Activated naive CD4-positive, alpha-beta T cell treated with anti-CD3 and anti-CD28 coated beads, Interleukin-2, amount 50 U/mL, for 16 hours (primary cell): ENCODE measurements around the gene UBE4A.
"Not testable (repeated sequence)": the region's sequence is repeated elsewhere in the genome, so short reads cannot be mapped to it uniquely, and the experiment has no call there.

Experiments used
- DNase-seq: peaks from one replicate; pipeline ENCODE4 v3.0.0-alpha.2; 2020

Gene UBE4A

DNA sequence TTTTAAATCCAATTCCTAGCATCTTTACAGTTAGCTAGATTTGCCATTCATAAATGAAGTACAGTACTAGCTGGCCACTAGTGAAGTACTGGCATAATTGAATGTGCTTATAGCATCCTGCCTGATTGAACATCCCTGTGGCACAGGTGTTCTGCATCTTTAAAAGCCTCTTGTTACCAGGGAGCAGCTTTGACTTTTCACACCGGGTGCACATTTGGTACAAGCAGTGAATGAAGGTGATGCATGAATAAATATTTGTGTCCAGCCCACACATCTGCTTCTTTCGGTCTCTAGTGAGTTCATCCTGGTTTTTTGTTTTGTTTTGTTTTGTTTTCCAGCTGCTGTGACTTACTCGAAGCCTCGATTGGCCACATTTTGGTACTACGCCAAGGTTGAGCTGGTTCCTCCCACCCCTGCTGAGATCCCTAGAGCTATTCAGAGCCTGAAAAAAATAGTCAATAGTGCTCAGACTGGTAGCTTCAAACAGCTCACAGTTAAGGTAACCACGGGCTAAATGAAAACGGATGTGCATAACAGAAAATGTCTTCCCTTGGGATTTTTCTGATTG is 47.3 kb downstream of the UBE4A start:
- DNase-seq, result no peak

DNA sequence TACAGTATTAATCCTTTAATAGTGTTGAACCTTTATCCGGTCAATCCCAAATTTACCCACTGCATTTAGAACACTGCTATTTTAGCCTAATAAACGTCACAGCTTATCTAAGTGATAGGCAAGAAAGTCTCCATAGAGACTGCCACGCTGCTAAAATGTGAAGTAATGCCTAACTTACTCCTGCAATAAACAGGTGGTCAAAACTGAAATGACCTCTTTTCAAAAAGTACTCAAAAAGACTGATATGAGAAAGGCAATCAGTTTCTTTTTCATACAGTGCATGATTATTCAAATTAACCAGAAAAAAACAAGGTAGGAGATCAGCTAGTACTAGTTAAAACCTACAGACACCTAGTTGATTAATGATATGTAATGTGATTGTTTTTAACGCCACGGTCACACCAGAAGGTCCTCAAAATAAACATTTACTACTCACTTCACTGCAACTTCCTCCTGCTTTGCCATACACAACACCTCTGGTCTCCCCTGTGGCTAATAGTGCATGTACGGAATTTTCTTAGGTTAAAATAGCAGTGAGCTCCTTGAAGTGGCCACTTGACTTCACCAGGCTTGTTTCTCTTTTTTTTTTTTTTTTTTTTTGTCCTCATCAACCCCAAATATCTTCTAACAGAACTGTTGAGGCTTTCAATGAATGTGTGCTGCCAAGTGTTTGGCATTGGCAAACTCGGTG is 50.8 kb downstream of the UBE4A start:
- no peak for DNase-seq

DNA sequence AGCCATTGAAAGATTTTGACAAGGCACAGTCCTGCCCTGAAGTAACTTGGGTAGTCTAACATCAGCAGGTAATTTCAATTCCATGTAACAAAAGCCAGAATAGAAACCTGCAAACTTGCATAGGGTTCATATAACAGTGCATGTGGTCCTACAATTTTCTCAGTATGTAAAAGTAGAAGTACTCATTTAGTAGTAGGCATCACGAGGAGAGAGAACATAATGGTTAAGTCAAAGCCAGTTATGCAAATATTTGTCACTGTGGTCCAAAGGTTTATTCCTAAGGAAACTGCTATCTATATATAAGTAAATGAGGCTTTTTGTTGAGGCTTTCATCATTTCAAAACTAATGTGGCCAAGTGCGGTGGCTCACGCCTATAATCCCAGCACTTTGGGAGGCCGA is 52.1 kb downstream of the UBE4A start:
- DNase-seq, result no peak

DNA sequence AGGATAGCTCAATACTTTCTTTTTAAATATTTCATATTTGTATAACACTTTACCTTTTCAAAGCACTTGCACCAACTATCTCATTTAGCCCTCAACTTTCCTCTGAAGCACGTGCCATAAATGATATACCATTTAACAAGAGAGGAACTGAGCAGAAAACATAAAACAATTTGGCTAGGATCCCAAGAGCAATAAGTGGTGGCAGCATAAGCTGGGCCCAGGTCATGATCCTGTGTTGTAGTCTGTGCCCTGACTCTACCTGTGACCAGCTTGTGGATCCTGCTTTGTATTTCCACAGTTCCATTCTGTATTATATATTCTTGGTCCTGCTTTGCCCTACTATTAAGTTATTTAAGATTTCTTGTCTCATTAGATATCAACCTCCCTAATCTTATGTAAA is 53.5 kb downstream of the UBE4A start:
- DNase-seq, result no peak

DNA sequence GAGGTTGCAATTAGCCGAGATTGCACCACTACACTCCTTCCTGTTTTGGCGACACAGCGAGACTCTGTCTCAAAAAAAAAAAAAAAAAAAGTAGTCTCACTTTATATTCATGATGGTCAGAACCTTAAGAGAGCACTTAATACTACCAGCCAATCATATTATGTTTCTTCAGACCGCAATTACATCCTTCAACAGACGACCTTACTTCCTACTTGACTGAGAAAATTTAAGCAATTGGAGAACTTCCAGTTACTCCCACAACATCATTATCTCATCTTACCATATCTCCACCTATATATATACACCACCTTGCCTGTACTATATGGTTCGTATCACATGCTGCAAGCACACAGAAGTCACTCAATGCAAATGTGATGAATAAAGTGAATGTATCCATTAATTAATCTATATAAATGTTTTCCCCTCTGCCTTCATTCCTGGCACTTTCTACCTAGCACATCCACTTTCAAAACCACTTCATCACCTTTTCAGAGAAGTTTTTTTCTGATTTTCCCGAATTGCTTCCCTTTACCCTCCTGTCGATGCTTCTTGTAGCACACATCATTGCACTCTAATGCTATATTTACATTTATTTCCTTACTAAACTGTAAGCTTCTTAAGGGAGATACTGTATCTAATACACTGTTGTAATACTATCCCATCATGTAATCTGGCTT is 55.8 kb downstream of the UBE4A start:
- no peak for DNase-seq

DNA sequence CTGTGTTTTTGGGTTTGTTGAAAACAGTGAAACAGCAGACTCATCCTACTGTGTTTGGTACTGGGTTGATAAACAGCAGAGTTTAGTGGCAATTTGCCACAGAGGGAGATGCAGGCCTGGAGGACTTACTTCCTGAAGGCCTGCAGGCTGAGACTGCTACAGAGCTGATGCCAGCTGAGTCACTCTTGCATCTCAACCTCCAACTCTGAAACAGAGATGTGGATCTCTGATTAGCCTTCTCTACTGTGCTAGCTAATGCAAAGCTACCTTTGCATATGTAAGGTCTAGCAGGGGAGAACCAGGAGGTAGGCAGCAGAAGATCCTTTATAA is 56.3 kb downstream of the UBE4A start:
- no peak for DNase-seq

DNA sequence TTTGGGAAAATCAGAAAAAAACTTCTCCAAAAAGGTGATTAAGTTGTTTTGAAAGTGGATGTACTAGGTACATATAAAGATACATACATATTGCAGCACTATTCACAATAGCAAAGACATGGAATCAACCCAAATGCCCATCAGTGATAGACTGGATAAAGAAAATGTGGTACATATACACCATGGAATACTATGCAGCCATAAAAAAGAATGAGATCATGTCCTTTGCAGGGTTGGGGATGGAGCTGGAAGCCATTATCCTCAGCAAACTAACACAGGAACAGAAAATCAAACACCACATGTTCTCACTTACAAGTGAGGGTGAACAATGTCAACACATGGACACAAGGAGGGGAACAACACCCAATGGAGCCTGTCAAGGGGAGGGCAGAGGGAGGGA is 57.5 kb downstream of the UBE4A start:
- not testable (repeated sequence) for DNase-seq

DNA sequence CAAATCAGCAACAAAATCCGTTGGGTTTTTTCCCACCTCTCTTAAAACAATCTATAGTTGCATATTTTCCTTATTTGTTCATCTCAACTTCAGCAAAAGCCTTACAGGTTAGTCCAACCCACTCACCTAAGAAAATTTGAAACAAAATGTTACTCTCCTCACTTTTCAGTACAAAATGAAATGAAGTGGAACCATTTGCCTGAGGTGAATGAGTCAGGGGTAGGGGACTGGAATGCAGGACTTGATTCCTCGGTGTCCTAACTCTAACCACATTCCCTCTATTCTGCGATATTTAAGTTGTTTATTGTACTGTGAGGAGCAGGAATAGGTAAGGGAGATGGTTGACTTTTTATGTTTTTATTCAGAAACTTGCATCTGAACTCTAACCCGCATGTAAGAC is 58.4 kb downstream of the UBE4A start:
- DNase-seq, result no peak

DNA sequence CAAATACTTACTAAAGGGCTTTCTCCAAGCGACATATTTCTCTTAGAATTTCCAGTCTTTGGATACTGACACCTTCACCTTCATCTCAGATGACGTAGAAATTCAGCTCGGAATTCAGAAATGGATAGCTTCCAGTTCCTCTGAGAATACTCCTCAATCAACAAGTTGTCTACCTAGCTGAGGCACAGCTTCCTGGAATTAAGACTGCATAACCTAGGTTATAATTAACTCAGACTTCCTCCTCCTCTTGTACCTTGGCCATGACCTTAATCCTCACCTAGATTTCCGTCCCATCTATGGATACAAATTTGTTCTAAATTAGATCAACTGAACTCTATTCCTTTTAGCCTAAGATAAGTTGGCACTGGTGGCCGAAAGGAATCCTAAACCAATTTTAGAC is 59.4 kb downstream of the UBE4A start:
- DNase-seq, result no peak

DNA sequence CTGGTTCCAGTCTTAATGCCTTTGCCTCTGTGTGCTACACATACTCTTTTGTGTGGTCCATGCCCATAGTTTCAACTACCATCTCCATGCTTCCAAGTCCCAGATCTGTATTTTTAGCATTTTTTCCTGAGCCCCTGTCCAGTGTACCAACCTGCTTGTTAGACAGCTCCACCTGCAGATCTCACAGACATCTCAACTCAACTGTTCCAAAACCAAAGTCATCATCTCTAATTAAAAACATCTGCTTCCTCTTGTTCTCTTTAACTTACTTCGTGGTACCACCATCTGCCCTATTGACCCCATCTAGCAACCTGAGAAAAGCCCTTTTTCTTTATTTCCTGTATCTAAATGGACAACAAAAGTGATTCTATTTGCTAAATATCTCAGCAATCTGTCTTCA is 68.3 kb downstream of the UBE4A start:
- no peak for DNase-seq

DNA sequence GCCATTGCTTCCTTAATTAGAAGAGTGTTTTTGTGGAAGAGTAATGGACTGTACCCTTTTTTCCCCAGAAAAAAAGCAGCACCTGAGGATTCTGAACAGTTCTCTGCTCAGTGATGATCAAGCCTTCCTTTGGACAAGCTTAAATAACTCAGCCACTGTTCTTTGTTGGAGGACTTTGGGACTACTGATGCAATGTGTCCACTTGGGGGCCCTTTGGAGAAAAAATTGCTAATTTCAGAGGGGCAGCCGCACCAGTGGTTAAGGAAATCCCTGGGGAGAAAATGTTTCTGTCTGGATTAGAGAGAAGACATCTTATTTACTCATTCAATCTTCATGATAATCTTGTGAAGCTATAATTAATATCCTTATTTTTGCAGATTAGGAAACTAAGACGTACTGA is 71.6 kb downstream of the UBE4A start:
- no peak for DNase-seq

DNA sequence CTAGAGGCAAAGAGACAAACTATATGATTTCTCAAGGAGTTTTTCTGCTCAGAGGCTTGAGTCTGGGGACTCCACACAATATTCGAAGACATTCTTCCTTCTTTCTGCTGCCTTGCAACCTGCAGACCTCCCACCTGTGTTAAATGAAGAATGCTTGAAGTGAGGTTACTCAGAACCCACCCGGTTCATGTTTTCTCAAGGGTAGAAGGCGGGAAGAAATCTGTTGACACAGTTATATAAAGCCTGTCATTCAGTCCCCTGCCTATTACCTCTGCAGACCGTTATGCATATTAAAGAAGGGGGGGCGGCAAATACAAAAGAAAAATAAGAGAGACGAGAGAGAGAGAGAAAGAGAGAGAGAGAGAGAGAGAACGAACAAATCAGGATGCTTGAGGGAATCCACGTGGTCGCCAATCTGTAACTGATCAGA is 74.7 kb downstream of the UBE4A start:
- no peak for DNase-seq

DNA sequence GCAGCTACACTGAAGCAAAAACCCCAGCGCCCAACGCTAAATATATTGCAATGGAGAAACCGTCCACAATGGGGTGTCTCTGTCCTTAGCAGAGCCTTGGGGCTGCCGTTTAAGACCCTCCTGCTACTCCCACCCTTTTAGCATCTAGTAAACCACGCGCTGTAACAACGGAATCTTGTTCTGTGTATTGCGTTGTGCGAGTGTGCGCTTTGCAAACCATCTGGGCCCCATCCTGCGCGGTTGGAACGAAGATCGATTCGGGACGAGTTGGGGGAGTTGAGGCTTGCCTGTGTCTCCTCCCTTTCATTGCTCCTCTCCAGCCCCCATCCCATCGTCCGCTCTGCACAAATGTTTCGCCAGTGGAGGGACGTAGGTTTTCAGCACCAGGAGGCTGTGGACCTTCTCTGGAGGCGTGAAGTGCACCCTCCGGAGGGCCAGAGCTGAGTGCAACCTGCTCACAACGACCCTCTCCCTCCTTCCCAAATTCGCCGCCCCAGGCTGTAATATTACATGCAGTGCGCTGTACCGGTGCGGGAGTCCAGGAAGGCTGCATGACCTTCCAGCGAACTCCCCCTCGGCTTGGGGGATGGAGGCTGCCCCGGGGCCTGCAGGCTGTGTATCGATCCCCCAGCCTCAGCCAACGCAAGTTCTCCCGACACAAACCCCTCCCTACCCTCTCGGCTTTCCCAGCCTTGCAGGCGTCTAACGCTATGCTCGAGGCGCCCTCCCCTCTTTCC is 75.3 kb downstream of the UBE4A start:
- DNase-seq, result peak; percentile 44

DNA sequence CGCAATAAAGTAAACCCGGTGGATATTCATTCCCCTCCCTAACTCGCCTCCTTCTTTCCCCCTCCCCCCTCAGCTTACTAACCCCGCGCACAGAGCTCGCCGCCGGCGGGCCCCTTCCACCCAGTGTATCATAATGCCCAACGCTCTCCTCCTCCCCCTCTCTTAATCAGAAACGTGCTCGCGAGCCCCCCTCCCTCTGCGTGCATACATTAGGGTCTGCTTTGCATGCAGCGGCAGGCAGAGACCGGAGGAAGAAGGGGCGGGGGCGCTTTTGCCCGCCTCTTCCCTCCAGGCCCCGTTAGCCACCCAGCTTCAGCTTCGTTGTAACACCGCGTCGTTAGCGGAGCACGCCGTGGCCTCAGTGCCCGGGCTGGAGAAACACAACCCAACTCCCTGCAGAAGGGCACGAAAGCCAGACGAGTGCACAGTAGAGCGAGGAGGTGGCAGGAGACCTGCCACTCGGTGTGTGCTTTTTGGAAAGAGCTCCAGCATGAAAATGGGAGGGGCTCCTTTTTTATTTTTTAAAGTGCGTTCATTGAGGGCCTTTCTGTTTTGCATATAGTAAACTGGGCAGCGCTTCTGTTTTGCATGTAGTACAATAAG is 76.0 kb downstream of the UBE4A start:
- DNase-seq, result peak; percentile 68

DNA sequence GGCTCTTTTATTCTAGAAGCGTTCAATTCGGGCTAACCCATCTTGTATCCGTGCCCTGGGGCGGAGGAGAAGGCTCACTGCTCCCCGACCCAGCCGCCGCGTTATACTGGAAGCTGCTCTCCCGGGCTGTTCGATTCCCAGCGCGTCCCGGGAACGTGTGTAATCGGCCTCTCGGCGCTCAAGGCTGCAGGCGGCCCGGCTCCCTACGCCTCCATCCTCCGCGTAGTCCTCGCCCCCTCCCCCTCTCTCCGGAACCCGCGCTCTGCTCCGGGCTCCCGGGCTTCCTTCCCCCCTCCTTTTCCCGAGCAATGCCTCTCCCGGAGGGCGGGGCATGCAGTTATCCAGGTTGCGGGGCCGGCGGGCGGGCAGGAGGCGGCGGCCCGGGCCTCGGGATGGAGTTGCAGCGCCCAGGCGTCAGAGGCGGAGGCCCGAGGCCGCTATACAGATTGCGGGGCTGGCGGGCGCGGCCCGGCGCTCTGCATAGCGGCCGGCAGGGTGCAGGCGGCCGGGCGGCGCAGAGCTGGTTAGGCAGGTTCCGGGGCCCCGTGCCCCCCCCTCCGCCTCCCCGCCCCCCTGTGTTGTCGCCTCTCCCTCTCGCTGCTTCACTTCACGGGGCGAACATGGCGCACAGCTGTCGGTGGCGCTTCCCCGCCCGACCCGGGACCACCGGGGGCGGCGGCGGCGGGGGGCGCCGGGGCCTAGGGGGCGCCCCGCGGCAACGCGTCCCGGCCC is 76.7 kb downstream of the UBE4A start, which contains the start of gene KMT2A:
KMT2A (plus strand) TSS at position 600 of the 732 bp plus-strand sequence; CDS start at position 621, 21 bp downstream.
- DNase-seq, result peak; percentile 93

DNA sequence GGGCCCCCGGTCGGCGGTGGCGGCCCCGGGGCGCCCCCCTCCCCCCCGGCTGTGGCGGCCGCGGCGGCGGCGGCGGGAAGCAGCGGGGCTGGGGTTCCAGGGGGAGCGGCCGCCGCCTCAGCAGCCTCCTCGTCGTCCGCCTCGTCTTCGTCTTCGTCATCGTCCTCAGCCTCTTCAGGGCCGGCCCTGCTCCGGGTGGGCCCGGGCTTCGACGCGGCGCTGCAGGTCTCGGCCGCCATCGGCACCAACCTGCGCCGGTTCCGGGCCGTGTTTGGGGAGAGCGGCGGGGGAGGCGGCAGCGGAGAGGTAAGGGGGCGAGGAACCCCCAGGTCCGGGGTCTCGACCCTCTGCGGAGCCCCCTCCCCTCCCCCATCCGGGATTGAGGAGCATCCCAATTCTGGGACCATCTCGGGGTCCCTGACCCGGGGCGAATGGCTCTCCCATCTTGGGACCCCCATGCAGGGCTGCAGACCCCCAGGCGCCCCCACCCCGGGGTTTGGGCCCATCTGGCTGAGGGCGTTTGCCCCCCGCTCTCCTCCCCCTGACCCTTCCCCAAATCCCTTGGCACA is 77.3 kb downstream of the UBE4A start:
- peak; percentile 13 for DNase-seq

DNA sequence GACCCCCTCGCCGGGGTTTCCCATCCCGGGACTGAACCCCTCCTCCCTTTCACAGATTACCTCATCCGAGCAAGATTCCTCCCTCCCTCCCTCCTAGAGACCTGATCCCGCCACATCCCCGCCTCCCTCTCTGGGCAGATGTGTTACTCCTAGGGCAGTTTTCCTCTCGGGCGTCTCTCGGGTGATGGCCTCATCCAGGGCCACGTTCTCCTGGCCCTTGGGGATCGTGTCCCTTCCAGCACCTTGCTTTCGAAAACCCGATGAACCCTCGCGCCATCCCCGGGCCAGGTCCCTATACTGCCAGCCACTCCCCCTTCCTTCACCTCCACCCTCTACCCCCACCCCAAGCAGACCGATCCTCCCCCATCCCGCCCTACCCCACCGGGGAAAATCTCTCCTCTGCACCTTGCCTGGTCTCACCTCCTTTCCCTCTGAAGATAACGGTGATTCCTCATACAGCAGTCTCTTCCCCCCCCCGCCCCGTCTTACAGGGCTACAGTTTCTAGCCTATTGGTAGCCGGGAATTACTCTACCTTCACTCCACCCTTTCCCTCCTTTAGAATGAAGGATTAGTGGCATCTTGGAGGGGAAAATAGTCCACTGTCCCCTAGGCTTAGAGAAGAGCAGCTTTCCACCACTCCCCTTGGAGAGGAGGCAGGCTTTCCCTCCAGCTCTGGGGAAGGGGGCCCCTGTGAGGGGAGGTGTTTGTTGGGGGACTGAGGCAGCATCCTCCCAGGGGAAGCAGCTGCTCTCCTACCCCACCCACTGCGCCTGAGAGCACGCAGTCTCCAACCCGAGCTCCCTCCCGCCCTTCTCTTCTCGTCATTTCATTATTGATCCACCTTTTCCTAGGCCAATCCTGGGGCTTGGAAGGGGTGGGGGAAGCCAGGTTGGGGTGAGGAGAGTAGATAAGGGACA is 78.1 kb downstream of the UBE4A start:
- DNase-seq, result peak; percentile 44

DNA sequence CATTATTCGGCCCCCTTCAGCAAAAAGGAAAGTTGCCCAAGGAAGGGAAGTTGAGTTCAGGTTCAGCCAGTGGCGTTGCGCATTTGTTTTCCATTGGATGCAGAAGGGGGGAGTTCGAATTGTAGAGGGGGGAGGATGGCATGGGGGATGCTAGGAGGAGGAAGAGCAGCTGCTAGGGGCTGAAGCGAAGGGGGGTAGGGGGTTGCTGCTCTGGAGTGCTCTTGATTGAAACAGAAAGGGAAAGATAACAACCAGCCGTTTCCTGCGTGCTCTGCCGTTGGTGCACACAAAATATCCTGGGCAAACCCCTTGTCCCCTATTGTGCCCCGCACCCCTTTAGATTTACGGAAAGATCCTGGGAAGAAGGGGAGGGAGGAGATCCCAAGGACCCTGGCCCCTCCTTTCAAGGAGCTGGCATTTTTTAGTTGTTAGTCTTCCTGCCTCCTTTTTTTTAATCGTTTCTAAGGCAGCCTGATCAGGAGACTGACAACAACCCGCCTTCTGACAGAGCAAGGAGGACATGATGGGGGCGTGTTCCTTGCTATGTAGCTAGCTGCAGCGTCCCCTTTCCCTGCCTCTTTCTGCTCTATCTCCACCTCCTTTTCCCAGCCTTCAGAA is 79.0 kb downstream of the UBE4A start:
- peak; percentile 56 for DNase-seq

DNA sequence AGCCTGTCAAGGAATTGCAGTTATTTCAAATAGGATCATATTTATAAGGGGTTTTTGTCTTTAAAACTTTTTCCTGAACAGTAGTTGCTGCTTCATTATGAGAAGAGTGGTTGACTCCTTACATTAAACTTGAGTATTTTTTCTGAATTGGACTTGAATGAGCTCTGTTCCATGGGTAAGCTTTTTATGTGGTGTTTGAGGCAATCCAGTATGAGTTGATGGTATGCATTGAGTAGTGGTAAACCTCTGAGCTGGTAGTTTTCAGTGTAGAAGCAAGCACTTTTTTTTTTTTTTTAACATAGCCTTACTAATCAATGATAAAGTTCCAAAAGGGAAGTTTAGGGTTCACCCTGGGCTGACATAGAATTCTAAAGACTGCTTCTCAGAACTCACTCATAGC is 80.2 kb downstream of the UBE4A start:
- no peak for DNase-seq

DNA sequence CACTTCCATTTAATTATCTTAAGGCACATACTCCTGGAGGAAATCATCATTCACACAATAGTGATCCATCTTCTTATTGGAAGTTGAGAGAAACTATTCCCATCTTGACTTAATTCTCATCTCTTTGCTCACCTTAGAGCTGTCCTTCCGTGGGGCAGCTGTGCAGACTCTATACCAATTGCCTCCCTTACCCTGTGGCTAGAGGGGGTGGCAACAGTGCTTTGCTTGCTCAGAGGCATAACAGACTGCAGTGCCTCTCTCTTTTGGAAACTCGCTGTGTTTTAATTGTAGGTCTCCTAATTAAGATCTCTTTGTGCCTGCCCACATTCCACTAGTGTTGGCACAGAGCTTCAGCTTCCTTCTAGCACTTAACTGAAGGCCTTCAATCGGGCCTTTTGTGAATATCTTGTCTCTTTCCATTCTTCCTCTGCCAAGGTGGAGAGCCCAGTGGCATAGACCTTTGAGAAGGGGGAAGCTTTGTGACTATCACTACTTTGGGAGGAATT is 82.4 kb downstream of the UBE4A start:
- DNase-seq, result no peak
